Fibroblast of skin of right quadriceps (primary cell): Measurements from ENCODE around the gene GAREM1.

ENCODE experiments used
- DNase-seq: peaks from one replicate; pipeline ENCODE4 v3.0.0-alpha.2; 2013

GAREM1 gene

DNA sequence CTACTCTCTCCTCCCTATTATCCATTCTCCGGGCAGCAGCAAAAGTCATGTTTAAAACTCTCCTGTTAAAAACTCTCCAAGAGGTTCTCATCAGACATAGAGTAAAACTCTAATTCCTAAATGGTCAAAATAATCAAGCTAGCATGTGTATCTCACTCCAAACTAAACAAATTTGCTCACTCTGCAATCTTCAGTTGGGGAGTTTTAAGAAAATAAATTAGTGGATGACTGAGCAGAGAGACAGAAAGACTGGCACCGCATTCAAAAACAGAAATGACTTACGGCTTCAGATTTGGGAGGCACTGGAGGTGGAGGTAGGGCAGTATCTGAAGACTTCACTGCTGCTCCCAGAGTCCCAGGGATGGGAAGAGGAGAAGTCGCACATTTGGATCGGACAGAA is 183.9 kb downstream of the GAREM1 start:
- DNase-seq: no peak

DNA sequence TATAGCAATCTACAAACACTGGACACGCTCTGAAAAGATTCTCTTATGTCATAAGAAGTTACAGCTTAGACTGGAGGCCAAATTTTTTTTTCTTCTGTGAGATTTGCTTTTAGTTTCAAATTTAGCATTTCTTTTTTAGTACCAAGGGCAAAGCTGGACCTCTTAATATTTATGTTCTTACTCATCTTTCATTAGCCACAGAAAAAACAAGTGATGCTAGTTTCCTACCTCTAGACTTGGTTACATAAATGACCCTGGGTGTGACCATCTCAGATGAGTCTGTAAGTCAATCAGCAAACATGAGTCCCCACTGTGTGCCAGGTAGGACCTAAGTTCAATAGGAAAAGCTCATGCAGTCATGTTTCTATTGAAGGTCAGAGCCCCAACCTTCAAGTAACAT is 186.4 kb downstream of the GAREM1 start:
- no peak for DNase-seq

DNA sequence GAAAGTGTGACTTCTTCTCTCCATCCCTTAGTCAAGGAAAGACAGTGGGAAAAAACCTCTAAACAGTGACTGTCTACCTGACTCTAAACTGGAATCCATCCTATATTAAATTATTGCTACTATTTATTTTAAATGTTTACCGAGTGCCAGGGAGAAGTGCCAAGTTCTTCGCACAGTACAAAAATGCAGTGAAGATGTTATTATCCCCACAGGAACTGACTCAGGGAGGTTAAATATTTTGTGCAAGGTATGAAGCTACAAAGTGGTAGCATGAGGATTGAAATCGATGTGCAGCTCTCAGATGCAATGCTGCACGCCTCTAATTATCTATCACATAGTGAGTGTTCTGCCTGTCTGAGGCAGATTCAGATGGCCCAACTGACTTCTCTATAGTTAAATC is 189.8 kb downstream of the GAREM1 start:
- no peak for DNase-seq

DNA sequence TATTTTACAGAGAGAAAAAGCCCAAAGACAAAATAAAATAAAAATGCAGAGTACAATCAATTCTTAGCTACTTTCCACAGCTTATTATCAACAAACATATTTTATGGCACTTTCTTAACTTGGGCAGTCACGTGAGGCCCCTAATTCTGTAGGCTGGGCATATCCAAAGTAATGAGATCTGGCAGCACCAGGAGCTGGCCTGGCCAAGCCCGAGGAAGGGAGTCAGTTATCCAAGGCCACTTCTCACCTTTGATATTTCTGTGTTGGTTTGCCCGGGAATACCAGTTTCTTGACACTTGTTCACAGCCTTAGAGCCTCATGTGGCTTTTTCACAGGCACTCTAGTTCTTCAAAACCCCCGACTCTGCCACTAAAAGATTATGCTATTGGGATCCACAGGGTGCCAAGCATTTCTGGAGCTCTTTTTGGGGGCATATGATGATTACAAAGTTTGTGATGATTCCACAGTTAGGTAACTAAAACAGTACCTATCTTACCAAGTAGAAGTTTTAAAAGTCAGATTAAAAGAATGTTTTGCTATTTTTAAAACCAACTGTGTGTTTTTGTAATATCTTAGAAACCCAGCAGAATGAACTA is 190.4 kb downstream of the GAREM1 start:
- DNase-seq: no peak

DNA sequence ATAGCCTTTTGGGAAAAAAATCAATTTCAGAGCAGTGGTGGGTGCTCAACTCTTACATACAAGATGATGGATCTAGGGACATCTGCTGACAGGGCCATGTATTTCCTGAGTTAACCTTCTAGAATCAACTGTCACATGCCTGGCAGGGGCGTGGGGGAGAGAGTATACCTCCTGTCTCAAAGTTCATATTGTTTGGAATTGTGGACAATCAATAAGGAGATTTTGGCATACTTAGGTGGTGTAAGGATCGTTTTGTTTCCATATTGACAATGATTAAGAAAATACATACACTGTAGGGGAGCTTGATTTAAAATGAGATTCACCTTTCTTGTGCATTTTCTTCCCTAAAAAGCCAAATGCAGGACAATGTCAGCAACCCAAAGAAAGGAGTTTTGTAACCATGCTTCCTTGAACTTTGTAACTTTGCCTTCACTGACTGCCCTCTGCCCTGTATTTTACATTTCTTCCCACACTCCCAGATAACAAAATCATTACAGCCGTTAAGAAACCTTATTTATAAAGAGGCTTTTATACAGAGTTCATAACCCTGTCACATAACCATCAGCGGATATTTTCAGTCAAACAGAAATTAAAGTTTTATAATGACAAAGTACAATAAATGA is 192.4 kb downstream of the GAREM1 start:
- DNase-seq: no peak

DNA sequence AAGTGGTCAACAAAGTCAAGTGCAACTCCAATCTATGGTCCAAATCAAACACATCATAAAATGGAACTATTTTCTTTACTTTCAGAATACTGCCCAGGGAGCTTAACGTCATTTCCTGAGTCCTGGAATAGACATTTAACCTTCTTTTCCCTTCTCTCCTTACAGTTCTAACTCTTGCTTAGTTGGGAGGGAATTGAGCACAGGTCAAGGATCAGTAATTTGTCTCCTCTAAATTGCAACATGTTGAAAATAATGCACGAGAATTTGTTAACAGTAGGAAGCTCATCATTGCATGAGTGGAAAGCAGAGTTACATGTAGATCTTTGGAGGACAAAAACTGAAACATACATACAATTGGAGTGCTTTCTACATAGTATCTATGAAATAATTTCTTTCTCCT is 193.1 kb downstream of the GAREM1 start:
- no peak for DNase-seq

DNA sequence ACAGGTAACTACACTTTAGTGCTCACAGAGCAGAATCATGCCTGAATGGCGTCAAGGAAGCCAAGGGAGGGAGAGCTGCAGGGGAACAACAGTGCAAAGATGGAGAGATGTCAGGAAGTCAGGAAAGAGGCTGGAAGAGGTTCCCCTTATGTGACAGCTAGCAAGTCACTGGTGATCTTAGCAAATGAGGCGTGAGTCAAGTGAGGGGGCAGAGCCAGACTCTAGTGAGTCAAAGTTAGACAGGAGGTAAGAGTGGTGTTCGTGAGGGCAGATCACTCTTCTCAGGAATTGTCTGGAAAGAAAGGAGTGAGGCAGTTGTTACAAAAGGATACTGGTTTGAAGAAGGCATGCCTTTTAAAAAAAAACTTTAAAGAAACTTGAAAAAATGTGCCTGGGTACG is 193.8 kb downstream of the GAREM1 start:
- no peak for DNase-seq

DNA sequence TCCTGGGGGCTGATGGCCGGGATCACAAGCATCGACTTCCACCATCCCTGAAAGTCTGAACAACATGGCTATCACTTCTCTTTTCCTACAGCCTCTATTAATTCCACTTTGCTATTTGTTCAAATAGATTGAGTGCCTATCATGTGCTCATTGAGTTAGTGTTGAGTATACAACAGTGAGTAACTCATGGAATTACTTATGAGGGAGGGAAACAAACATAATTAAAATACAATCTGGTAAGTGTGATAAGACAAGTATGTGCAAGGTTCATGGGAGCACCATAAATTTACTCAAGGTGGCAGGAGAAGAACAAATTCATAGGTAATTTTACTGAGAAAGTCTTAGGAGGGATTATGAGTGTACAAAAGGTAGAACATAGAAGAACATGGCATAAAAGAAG is 194.4 kb downstream of the GAREM1 start:
- no peak for DNase-seq

DNA sequence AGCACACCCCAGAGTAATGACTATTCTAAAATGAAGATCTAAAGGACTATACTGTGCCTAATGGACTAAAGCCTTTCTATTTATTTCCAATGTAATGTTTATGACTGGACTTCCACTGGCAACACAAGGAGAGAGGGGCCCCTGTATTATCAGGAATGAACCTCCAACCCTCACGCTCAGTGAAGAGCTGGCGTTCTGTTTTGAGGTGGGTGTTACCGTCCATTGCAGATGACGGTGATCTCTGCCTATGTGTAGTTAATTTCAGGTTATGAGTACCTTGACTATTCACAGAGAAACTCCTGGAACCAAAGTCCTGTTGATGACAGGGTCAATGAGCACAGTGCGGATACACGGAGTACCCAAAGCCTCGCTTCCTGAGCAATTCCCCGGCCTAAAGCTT is 195.5 kb downstream of the GAREM1 start:
- no peak for DNase-seq

DNA sequence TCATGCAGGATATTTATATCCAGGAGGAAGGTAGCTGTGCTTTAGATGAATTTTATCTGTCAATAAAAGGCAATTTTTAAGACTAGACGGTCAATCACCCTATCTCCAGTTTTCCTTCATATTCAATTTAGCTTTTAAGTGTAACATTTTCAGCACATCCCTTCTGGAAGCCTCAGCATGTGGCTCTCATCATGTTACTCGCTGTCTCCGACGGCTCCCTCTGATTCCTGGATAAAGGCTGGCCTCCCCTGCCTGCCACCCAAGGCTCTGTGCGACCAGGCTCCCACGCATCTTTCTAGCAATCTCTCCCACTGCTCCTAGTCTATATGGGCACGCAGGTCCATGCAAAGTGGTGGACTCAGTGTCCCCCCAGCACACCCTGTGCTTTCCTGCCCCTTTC is 196.4 kb downstream of the GAREM1 start:
- DNase-seq: no peak

DNA sequence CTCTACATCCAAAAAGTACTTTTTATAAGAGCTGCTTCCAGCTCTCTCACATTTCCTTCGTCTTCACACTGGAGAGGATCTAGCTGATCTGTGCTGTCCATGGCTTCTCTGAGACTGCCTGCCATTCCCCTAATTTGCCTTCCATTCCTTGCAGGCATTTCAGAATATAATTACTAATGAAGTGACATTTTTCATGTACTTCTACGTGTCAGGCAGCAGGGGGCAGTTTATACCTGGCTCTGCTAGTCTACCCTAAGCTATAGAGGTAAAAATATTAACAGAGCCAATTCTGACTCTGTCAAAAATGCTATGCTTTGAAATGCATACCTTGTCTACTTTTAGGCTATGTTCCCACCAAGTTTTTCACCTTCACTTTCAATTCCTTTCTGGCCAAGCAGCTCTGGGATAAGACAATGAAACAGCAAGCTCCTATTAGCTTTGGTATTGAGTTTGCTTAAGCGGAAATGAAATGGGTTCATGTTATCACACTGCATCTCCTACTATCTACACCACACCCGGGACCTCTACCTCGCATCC is 198.9 kb downstream of the GAREM1 start:
- DNase-seq: peak; percentile 35

DNA sequence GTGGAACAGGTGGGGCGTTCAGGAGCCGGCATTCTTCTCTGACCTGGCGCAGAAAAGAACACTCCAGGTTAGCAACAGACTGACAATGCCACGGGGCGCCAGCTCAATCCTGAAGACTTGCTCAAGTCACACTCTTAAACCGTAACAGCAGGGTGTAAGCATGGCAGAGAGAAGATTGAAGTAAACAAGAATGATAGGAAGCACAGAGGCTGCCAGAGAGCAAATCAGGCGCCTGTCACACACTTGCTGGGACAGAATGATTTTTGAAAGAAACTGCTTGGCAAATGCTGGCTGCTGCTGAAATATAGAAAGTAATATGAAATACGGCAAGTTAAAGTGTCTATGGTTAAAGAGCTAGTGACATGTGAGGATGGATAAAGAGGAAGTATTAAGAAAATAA is 200.3 kb downstream of the GAREM1 start:
- DNase-seq: no peak

DNA sequence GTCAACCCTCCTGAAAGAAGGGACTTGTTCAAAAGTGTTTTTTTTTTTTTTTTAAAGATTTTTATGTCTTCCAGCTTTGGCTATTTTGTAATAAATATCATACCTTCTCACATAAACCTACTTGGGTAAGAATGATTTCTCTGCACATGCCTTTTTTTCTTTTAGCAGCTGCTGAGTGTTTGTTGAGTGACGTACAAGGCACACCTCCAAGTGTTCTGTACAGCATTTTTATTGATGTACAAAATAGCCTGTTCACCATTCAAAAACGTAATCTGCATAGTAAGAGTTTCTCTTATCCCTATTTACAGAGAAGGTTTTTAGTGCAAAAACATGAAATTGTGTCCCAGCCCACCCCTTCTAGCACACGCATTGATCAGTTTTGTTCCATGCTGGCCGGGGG is 203.2 kb downstream of the GAREM1 start:
- DNase-seq: no peak

DNA sequence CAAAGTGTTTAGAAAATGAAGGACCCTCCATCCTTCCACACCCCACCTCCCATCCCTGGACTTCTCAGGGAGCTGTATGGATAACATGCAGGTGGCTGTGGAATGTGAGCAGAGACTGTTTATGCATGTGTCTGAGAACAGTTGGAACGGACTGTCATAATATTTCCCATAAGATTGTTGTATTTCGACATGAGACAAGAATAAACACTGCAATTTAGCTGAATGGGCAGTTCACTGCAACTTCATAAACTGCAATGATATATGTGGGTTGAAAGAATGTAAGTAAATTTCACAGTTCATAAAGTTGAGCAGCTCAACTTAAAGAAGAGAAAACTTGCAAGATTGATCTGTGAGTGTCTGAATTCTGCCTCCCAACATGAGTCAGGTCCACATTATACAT is 206.3 kb downstream of the GAREM1 start:
- DNase-seq: no peak

DNA sequence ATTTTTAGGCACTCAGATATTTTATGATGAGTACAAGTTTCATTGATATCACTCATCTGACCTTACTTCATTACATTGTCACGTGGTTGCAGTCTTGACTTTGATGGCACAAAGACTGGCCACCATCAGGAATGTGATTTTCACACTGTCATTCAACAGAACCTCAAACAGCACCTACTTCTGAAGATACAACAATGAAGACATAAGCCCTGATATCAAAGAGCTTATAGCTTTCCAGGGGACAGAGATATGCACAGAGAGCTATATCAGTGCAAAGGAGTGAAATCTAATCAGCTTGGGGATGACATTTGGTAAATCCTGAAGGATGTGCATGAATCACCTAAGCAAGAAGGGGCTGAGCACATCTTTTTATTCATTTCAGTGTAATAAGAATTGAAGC is 208.6 kb downstream of the GAREM1 start:
- DNase-seq: no peak

DNA sequence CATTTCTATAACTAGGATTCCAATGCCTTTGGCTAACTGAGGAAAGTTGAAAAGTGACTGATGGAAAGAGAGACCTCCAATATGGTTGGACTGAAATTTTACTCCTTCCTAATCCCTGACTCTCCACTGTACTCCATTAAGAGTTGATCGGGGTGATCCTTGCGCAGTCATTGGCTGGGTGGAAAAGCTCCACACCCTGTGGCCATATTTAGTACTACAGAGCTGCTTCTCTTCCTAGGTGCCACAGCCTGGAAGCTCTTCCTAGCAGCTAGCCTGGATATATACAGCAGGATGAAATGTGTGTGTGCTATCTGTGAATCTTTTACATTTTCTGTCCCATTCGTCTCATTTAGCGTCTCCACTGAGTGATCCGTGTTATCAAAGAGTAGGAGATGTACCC is 209.7 kb downstream of the GAREM1 start:
- no peak for DNase-seq

DNA sequence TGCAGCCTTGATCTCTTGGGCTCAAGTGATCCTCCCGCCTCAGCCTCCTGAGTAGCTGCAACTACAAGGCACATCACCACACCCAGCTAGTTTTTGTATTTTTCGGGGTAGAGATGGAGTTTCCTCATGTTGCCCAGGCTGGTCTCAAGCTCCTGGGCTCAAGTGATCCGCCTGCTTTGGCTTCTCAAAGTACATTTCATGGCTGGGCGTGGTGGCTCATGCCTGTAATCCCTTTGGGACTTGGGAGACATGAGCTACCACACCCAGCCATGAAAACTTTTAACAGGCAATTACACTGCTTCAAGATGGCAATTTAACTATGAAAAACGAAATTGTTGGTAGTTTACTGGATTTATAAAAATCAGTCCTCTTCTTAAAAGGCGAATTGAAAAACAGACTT is 211.1 kb downstream of the GAREM1 start:
- no peak for DNase-seq

DNA sequence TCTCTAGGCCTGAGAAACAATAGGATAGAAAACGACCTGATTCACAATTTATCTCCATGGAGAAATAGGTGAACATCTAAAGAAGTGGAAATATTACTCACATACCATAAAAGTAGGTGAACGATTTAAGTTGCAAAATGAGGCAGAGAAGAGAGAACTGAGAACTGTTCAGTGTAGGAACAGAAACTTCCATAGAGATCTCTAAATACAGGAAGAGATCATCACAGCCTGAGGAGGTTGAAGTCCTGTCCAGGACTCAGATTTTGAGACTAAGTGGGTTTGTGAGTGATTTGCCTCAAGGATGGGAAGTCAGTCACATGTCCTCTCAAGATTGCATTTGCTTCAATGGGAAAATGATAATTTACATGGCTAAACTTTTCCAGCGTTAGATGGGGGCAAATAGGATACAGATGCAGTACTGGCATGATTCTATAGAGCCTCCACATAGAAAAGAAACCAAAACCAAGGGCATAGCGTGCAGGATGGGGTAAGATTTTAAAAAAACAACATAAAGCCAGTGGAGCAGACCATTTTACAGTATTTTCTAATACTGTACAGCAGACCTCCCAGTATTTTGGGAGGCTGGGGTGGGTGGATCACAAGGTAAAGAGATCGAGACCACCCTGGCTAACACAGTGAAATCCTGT is 212.0 kb downstream of the GAREM1 start:
- DNase-seq: no peak

DNA sequence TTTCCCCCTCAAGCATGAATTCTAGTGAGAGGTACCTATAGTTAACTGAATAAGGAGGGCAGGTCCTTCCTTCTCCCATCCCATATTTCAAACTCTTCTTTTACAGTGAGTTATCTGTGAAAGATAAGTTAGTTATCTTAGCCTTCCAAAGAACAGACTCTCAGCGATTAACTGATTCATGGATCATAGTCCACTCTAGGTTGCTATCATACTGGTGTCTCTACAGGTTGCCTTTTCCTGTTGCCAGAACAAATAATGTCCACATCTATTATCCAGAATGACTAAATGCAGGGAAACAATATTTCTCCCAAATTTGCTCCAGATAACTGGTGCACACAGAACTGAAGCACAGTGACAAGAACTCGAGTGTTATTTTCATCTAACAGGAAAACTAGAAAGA is 212.5 kb downstream of the GAREM1 start:
- DNase-seq: no peak

DNA sequence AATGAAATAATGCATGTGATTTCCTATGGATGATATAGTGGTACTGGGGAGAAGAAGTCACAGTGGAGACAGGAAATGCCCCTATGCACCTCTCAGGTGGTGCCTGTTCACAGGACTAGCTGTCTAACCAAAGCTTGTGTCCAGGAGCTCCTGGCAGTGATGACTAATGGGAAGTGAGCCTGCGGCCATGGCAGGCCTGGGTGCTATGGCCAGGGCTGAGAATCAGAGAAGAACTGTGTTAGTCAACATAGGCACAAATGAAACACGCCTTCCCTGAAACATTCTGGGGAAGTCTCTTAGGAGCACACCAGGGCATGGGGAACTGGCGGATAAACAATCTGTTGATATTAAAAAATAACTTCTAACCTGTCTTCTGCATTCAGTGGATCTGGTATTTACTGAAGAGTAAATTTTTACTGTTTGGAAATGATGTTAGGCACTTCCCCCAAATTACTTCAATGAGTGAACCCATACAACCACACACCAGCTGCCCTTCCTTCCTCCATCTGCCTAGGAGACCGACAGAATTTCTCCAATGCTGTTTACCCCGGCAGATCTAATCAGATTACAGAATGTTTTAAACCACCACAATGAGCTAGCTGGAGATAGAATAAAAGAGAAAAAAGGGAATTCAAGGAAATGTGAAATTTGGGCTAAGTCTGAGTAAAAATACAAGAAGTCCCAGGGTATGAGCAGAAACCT is 213.4 kb downstream of the GAREM1 start:
- no peak for DNase-seq

DNA sequence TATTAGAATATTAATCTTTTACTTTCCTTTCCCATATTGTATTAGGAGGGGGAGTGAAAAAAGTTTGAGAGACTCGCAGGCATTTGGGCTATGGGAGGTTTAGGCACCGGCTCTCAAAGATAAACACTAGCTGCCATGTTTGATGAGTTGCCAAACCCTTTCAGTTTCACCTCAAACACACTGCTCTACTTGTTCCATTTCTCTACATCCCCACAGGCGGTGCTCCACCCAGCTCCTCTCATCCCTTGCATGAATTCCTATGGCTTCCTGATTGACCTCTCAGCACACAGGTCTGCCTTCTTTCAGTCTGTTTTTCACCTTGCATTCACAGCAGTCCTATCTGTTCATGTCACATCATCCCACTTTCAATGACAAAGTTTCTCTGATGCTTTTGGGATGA is 215.1 kb downstream of the GAREM1 start:
- no peak for DNase-seq

DNA sequence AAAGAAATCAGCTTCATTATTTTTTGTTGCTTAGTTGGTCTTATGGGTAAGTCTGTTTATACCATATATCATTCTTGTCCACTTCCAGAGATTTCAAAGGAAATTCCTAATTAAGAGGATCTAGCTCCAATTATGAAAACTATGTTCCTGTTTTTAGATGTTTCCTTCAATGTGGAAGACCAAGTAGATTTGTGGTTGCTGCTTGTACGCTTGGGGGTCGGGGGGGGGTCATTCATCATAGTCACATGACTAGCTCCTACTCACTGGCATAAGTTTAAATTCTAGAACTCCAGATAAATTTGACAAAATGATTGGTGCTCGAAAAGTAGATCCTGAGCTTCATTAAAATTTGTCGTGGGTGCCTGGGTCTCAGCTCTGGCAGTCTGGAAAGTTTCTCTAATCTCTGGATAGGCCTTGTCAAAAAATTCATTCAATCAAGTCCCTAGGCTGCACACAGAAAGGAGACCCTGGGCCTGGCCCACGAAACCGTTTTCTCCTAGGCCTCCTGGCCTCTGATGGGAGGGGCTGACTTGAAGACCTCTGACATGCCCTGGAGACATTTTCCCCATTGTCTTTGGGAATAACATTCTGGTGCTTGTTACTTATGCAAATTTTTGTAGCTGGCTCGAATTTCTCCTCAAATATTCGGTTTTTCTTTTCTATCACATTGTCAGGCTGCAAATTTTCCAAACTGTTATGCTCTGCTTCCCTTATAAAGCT is 218.4 kb downstream of the GAREM1 start:
- no peak for DNase-seq

DNA sequence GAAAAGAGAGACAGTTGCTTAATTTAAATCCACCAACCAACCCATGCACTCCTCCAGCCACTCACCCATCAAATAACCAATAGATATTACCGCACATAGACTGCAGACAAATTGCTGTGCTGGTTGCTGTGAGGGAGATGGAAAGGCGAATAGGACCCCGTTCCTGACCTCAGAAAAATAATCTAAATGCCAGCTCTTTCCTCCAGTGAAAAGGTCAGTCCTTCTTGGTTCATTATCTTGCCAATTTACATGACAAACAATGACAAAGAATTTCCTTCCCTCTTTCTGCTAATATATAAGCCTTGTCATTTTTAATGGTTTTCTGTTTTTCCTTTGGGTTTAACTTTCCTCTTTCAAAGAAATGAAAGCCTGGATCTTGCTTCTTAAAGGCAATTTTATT is 219.2 kb downstream of the GAREM1 start:
- no peak for DNase-seq
